HepG2 (cell line): Measurements from ENCODE around the gene DCLRE1C. TPM values are rescaled to one million over a fixed set of nuclear protein-coding genes. Genes with fewer than 3 reads are reported as not detected.

Experiments used
- ATAC-seq: fragments of 200-7000 bp; cut with Tn5 transposase; 3 replicates; pipeline ENCODE4 v1.9.1; 2020; ENCODE audit warnings: mild to moderate bottlenecking, moderate library complexity
- BruUV-seq: library from RNA; stranded (reverse); fragments of 400-500 nt; replicated peaks from 2 replicates; lab custom pipeline; 2021; lab: Mats Ljungman, UMichigan
- CTCF ChIA-PET: fragments of 300-600 bp; formaldehyde crosslinking; extraction: SDS; loops from one replicate; lab custom pipeline; 2021; ENCODE audit warnings: low total read pairs, inconsistent platforms, low intra/inter-chr PET ratio; lab: Yijun Ruan, JAX
- POLR2A ChIA-PET: fragments of 350-600 bp; sonication (Branson Sonifier 250); formaldehyde crosslinking; loops from one replicate; lab custom pipeline; 2020; ENCODE audit warnings: antibody characterized with exemption, inconsistent platforms; lab: Yijun Ruan, JAX
- DNase-seq: peaks from one replicate; pipeline ENCODE4 v3.0.0-alpha.2; 2015; ENCODE audit warnings: low spot score
- FAIRE-seq: peaks from 3 replicates; lab custom pipeline; 2011; peaks lifted over from hg19 to GRCh38; lab: Jason Lieb, UNC
- H2AFZ ChIP-seq: one replicate; pipeline ENCODE4 v1.6.1; 2011; ENCODE audit warnings: low read length, inconsistent platforms
- H3K27ac ChIP-seq: fragments of 300-600 bp; 3 replicates; pipeline ENCODE4 v1.8.0; 2011; ENCODE audit warnings: mixed run types, mild to moderate bottlenecking, mixed read lengths, low read length, inconsistent platforms; ENCODE audit not compliant: insufficient read depth; ENCODE audit errors: extremely low read length
- H3K27me3 ChIP-seq, 2 experiments: fragments of 200-600 bp in 1 of 2; 2 replicates in 1 of 2; 3 replicates in 1 of 2; pipeline versions ENCODE4 v1.6.0 to v1.8.0; 2011; ENCODE audit warnings: low read length in 2 of 2, mild to moderate bottlenecking in 2 of 2, moderate library complexity in 2 of 2, inconsistent platforms in 1 of 2; ENCODE audit not compliant: insufficient read depth in 2 of 2, control insufficient read depth in 1 of 2
- H3K36me3 ChIP-seq, 2 experiments: fragments of 200-600 bp in 1 of 2; replicated peaks in 1 of 2; 2 replicates in 1 of 2; 3 replicates in 1 of 2; pipeline versions ENCODE4 v1.5.1 to v1.8.0; 2011; ENCODE audit warnings: low read length in 2 of 2, inconsistent platforms in 1 of 2; ENCODE audit not compliant: insufficient read depth in 2 of 2, control insufficient read depth in 1 of 2
- H3K4me1 ChIP-seq: 2 replicates; pipeline ENCODE4 v1.5.1; 2012; ENCODE audit warnings: low read length, inconsistent platforms; ENCODE audit not compliant: insufficient read depth
- H3K4me2 ChIP-seq: 2 replicates; pipeline ENCODE4 v1.6.0; 2011; ENCODE audit warnings: low read depth, low read length, inconsistent platforms
- H3K4me3 ChIP-seq, 3 experiments: fragments of 200-600 bp in 1 of 3; sonication (generic), shearing (Covaris generic) in 1 of 3; replicated peaks in 1 of 3; 2 replicates each; pipeline ENCODE4 v1.5.1; 2011 to 2016; ENCODE audit warnings: low read length in 3 of 3, inconsistent platforms in 2 of 3, low read depth in 2 of 3, mild to moderate bottlenecking in 2 of 3, control low read depth in 1 of 3, mixed read lengths in 1 of 3; ENCODE audit not compliant: insufficient read depth in 1 of 3
- H3K79me2 ChIP-seq: one replicate; pipeline ENCODE4 v1.6.1; 2011; ENCODE audit warnings: low read length, inconsistent platforms; ENCODE audit not compliant: insufficient read depth
- H3K9ac ChIP-seq: 2 replicates; pipeline ENCODE4 v1.6.0; 2011; ENCODE audit warnings: mild to moderate bottlenecking, low read depth, low read length, inconsistent platforms; ENCODE audit not compliant: insufficient read depth
- H3K9me3 ChIP-seq: 2 replicates; pipeline ENCODE4 v1.5.1; 2012; ENCODE audit warnings: mild to moderate bottlenecking, low read length
- H4K20me1 ChIP-seq: 2 replicates; pipeline ENCODE4 v1.6.0; 2011; ENCODE audit warnings: inconsistent platforms, mild to moderate bottlenecking, low read length, moderate library complexity; ENCODE audit not compliant: insufficient read depth
- BORCS8-MEF2B ChIP-seq: sonication (generic); formaldehyde crosslinking; IDR thresholded peaks from 2 replicates; pipeline ENCODE4 v1.8.0; 2022; ENCODE audit warnings: mild to moderate bottlenecking, missing genetic modification reagents
- MED1 ChIP-seq: sonication (generic); formaldehyde crosslinking; IDR thresholded peaks from 2 replicates; pipeline ENCODE4 v1.4.0; 2020; ENCODE audit warnings: missing genetic modification reagents
- NFE2L2 ChIP-seq: fragments of 150-350 bp; IDR thresholded peaks from 2 replicates; pipeline ENCODE4 v1.6.1; 2014; ENCODE audit warnings: low read length
- NR2F2 ChIP-seq: IDR thresholded peaks from 2 replicates; pipeline ENCODE4 v1.6.1; 2012; ENCODE audit warnings: low read depth, inconsistent platforms, borderline replicate concordance
- WGBS: methylation state at CpG from one replicate; pipeline ENCODE4 v1.1.6; 2017; ENCODE audit warnings: low lambda C conversion rate; 5-methylcytosine and 5-hydroxymethylcytosine counted together
- in situ Hi-C: cut with HindIII; loops from 2 replicates; pipeline ENCODE4 v1.10.0; 2017; ENCODE audit warnings: low pct_unique_long_range_greater_than_20kb; ENCODE audit not compliant: extremely low pct_ligation_motif_present
- intact Hi-C: fragments of 100-400 bp; cut with micrococcal nuclease; formaldehyde crosslinking; loops from one replicate; pipeline ENCODE4 v1.10.0; 2022; ENCODE audit not compliant: unreplicated experiment
- polyA plus RNA-seq, 8 experiments: library from polyadenylated mRNA; depleted of rRNA in 3 of 8; stranded (reverse) in 7 of 8; unstranded in 1 of 8; fragments of >200 nt; fragmentation: Illumina TruSeq in 4 of 8; extraction: Trizol in 4 of 8; gene quantifications; 2 replicates each; pipeline versions ENCODE4 v1.2.1 to v1.2.3, GENCODE V29; 2011 to 2016; ENCODE audit warnings: low read depth in 4 of 8, missing spikeins in 1 of 8, mixed read lengths in 1 of 8; ENCODE audit not compliant: insufficient read depth in 1 of 8
- total RNA-seq, 5 experiments: library from RNA; depleted of rRNA; stranded (reverse); fragments of >200 nt; fragmentation: Illumina TruSeq; extraction: Trizol; gene quantifications; 2 replicates each; pipeline ENCODE4 v1.2.3, GENCODE V29; 2016; ENCODE audit warnings: low read depth in 1 of 5
- TF ChIP-seq, protein P1 (sequence below): sonication (generic); formaldehyde crosslinking; IDR thresholded peaks from 2 replicates; pipeline ENCODE4 v1.4.0; 2020; ENCODE audit warnings: mild to moderate bottlenecking, missing genetic modification reagents
- TF ChIP-seq, protein P2 (sequence below): sonication (generic); formaldehyde crosslinking; IDR thresholded peaks from 2 replicates; pipeline ENCODE4 v1.9.0; 2021; ENCODE audit warnings: missing genetic modification reagents, borderline replicate concordance
- TF ChIP-seq, protein P3 (sequence below): fragments of 450-650 bp; IDR thresholded peaks from 2 replicates; pipeline ENCODE4 v1.6.1; 2016

DCLRE1C gene
- total and polyA plus RNA-seq, 2 of the 13 experiments (the other 11 are each of a cell fraction or from before 2014, with no cell fraction given), result 3.0 to 10.3 TPM

DNA sequence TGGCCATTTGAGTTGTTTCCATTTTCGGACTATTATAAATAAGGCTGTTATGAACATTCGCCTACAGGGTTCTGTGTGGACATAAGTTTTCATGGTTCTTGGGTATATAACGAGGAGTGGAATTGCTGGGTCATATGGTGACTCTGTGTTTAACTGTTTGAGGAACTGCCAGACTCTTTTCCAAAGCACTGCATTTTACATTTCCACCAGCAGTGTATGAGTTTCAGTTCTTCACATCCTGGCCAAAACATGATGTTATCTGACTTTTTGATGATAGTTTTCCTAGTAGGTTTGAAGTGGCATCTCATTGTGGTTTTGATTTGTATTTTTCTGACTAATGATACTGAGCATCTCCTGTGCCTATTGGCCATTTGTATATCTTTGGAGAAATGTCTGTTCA is 69.8 kb downstream of the DCLRE1C start:
- no peak for FAIRE-seq
- ATAC-seq, result no peak
- DNase-seq, result no peak
- Histone ChIP-seq H3K36me3 (peaks cover 0 to 43% of the 10 kb centered on the region in 2 experiments; a peak in 2 of 5 replicates), H3K9ac (no peak overlapping the region), H3K79me2 (peaks cover 91% of the 10 kb centered on the region), H3K4me1 (peaks cover 20% of the 10 kb centered on the region), H3K4me3 (no peak overlapping the region), H3K4me2 (no peak overlapping the region), H2AFZ (no peak overlapping the region), H4K20me1 (no peaks in the 10 kb centered on the region), H3K27me3 (no peaks in the 10 kb centered on the region; a peak in 1 of 5 replicates), H3K27ac (no peak overlapping the region), H3K9me3 (no peaks in the 10 kb centered on the region)
- in situ Hi-C loops, result no loop called here
- BruUV-seq, result no TSS peak
- intact Hi-C loops, result no loop called here
- CTCF ChIA-PET, result no interaction called here
- POLR2A ChIA-PET, result no interaction called here
- 99% methylated on average over 3 of the region's 3 CpGs for WGBS
- TF ChIP-seq MED1 (CRISPR knock-in tag) (no peak), BORCS8-MEF2B (CRISPR knock-in tag) (no peak), NR2F2 (no peak), NFE2L2 (no peak)
- TF ChIP-seq, protein P1, sequence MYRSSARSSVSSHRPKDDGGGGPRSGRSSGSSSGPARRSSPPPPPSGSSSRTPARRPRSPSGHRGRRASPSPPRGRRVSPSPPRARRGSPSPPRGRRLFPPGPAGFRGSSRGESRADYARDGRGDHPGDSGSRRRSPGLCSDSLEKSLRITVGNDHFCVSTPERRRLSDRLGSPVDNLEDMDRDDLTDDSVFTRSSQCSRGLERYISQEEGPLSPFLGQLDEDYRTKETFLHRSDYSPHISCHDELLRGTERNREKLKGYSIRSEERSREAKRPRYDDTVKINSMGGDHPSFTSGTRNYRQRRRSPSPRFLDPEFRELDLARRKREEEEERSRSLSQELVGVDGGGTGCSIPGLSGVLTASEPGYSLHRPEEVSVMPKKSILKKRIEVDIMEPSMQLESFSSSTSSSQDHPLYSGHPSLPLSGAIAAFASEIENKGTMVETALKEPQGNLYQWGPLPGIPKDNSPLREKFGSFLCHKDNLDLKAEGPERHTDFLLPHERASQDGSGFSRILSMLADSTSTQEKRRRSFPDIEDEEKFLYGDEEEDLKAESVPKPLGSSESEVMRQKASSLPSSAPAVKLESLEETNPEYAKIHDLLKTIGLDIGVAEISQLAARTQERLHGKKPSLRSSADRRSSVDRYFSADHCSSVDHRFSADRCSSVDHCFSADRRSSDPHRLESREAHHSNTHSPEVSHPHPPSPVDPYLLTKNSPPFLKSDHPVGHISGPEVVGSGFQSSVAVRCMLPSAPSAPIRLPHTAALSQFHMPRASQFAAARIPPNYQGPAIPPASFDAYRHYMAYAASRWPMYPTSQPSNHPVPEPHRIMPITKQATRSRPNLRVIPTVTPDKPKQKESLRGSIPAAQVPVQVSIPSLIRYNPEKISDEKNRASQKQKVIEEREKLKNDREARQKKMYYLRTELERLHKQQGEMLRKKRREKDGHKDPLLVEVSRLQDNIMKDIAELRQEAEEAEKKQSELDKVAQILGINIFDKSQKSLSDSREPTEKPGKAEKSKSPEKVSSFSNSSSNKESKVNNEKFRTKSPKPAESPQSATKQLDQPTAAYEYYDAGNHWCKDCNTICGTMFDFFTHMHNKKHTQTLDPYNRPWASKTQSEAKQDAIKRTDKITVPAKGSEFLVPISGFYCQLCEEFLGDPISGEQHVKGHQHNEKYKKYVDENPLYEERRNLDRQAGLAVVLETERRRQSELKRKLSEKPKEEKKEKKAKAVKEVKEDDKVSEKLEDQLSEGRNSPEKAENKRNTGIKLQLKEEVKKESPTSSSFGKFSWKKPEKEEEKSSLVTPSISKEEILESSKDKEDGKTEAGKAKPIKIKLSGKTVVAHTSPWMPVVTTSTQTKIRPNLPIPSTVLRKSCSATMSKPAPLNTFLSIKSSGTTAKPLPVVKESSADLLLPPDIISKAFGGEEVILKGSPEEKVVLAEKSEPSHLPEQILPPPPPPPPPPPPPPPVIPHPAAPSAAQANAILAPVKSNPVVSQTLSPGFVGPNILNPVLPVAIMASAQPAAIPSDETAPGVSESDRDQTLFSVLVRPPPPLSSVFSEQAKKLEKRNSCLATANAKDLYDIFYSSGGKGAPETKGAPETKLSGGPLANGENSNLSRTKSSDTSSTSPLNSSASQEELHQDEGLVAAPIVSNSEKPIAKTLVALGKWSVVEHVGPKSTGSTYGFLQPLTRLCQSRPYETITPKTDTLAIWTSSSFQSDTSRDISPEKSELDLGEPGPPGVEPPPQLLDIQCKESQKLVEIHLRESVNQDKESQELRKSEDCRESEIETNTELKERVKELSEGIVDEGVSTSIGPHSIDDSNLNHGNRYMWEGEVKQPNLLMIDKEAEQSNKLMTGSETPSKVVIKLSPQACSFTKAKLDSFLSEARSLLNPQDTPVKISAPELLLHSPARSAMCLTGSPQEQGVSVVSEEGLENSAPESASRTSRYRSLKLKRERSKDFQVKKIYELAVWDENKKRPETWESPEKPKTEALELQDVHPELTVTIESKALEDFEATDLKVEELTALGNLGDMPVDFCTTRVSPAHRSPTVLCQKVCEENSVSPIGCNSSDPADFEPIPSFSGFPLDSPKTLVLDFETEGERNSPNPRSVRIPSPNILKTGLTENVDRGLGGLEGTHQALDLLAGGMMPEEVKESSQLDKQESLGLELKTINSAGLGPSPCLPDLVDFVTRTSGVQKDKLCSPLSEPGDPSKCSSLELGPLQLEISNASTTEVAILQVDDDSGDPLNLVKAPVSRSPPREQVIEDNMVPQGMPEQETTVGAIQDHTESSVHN (CRISPR knock-in tag), result no peak
- TF ChIP-seq, protein P2, sequence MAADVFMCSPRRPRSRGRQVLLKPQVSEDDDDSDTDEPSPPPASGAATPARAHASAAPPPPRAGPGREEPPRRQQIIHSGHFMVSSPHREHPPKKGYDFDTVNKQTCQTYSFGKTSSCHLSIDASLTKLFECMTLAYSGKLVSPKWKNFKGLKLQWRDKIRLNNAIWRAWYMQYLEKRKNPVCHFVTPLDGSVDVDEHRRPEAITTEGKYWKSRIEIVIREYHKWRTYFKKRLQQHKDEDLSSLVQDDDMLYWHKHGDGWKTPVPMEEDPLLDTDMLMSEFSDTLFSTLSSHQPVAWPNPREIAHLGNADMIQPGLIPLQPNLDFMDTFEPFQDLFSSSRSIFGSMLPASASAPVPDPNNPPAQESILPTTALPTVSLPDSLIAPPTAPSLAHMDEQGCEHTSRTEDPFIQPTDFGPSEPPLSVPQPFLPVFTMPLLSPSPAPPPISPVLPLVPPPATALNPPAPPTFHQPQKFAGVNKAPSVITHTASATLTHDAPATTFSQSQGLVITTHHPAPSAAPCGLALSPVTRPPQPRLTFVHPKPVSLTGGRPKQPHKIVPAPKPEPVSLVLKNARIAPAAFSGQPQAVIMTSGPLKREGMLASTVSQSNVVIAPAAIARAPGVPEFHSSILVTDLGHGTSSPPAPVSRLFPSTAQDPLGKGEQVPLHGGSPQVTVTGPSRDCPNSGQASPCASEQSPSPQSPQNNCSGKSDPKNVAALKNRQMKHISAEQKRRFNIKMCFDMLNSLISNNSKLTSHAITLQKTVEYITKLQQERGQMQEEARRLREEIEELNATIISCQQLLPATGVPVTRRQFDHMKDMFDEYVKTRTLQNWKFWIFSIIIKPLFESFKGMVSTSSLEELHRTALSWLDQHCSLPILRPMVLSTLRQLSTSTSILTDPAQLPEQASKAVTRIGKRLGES (CRISPR knock-in tag), result no peak
- TF ChIP-seq, protein P3, sequence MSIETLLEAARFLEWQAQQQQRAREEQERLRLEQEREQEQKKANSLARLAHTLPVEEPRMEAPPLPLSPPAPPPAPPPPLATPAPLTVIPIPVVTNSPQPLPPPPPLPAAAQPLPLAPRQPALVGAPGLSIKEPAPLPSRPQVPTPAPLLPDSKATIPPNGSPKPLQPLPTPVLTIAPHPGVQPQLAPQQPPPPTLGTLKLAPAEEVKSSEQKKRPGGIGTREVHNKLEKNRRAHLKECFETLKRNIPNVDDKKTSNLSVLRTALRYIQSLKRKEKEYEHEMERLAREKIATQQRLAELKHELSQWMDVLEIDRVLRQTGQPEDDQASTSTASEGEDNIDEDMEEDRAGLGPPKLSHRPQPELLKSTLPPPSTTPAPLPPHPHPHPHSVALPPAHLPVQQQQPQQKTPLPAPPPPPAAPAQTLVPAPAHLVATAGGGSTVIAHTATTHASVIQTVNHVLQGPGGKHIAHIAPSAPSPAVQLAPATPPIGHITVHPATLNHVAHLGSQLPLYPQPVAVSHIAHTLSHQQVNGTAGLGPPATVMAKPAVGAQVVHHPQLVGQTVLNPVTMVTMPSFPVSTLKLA, result no peak
- TF ChIP-seq, all 625 proteins: peak for 0
